HUDEP-2 (cell line): Measurements from ENCODE around the gene CYP46A1.
"Not testable (repeated sequence)": the region's sequence is repeated elsewhere in the genome, so short reads cannot be mapped to it uniquely, and the experiment has no call there.

Source experiments
- DNase-seq, 76 experiments: peaks; one replicate each; lab custom pipeline; 2025; ENCODE audit not compliant: unreplicated experiment in 76 of 76; lab: John Stamatoyannopoulos, UW

CYP46A1 gene

GRCh38 chr14:99754141-99755067 lies 70.3 kb downstream of the CYP46A1 start:
- no peak for DNase-seq

- no peak for DNase-seq
Measured at GRCh38 chr14:99755068-99755405, 70.9 kb downstream of the CYP46A1 start.

GRCh38 chr14:99755629-99756603 lies 71.8 kb downstream of the CYP46A1 start:
- DNase-seq = peak in 2 of 76 experiments; percentile 2 to 14

GRCh38 chr14:99756796-99757195 lies 72.7 kb downstream of the CYP46A1 start:
- no peak for DNase-seq

- DNase-seq = no peak
Measured at GRCh38 chr14:99757331-99758070, 73.4 kb downstream of the CYP46A1 start.

- no peak for DNase-seq
Measured at GRCh38 chr14:99758121-99758821, 74.2 kb downstream of the CYP46A1 start.

- DNase-seq = no peak
Measured at GRCh38 chr14:99758872-99759545, 74.9 kb downstream of the CYP46A1 start.

GRCh38 chr14:99759546-99759925 lies 75.4 kb downstream of the CYP46A1 start:
- no peak for DNase-seq

GRCh38 chr14:99760817-99761216 lies 76.7 kb downstream of the CYP46A1 start:
- no peak for DNase-seq

- DNase-seq = not testable (repeated sequence)
Measured at GRCh38 chr14:99762911-99763310, 78.8 kb downstream of the CYP46A1 start.

- no peak for DNase-seq
Measured at GRCh38 chr14:99763527-99764221, 79.6 kb downstream of the CYP46A1 start.

- DNase-seq = no peak
Measured at GRCh38 chr14:99764222-99764706, 80.2 kb downstream of the CYP46A1 start.

GRCh38 chr14:99768381-99768780 lies 84.3 kb downstream of the CYP46A1 start:
- no peak for DNase-seq

GRCh38 chr14:99769123-99769522 lies 85.0 kb downstream of the CYP46A1 start:
- no peak for DNase-seq

GRCh38 chr14:99769799-99770198 lies 85.7 kb downstream of the CYP46A1 start:
- DNase-seq = no peak

- DNase-seq = no peak
Measured at GRCh38 chr14:99772371-99773283, 88.5 kb downstream of the CYP46A1 start.

GRCh38 chr14:99773521-99774497 lies 89.7 kb downstream of the CYP46A1 start:
- no peak for DNase-seq
